Endothelial cell of coronary artery (primary cell): ENCODE measurements around the gene IL11RA. TPM values are rescaled to one million over a fixed set of nuclear protein-coding genes. Genes with fewer than 3 reads are reported as not detected.

ENCODE experiments used
- total RNA-seq: library from RNA; depleted of rRNA; stranded (reverse); fragments of >200 nt; gene quantifications from 2 replicates; pipeline ENCODE4 v1.2.3, GENCODE V29; 2014

Gene IL11RA
- 4.8 and 7.1 TPM in 2 replicates for total RNA-seq

DNA sequence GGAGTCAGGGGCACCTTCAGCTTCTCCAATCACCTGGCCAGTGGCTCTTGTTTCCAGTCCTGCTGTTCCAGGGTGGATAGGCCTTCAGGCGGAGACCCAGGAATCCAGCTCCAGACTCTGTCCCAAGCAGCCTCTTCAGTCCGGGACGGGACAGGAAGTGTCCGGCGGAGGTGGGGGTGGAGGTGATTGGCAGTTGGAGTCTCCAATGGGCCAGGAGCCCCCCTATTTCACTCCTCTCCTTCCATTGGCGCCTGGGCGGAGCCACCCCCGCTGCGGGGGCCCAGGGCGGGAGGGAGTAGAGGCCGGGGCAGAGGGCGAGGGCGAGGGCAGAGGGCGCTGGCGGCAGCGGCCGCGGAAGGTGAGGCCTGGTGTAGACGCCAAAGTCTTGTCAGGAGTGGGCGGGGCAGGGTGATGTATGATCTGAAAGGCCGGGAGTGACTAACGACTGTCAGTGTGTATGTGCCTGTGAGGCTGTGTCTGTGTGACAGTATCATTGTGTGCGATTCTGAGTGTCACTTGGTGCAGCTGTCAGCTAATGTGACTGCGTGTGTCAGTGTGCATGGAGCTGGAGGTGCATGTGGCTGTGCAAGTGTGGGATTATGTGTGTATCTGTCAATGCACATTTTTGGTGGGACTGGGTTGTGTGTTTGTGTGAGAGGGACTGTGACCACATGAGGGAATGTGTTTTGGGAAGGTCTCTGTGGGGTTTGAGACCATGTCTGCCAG, at the start of gene IL11RA:
IL11RA (plus strand) TSS at position 310 of the 726 bp plus-strand sequence. CDS start 3,033 bp downstream, outside the sequence.

DNA sequence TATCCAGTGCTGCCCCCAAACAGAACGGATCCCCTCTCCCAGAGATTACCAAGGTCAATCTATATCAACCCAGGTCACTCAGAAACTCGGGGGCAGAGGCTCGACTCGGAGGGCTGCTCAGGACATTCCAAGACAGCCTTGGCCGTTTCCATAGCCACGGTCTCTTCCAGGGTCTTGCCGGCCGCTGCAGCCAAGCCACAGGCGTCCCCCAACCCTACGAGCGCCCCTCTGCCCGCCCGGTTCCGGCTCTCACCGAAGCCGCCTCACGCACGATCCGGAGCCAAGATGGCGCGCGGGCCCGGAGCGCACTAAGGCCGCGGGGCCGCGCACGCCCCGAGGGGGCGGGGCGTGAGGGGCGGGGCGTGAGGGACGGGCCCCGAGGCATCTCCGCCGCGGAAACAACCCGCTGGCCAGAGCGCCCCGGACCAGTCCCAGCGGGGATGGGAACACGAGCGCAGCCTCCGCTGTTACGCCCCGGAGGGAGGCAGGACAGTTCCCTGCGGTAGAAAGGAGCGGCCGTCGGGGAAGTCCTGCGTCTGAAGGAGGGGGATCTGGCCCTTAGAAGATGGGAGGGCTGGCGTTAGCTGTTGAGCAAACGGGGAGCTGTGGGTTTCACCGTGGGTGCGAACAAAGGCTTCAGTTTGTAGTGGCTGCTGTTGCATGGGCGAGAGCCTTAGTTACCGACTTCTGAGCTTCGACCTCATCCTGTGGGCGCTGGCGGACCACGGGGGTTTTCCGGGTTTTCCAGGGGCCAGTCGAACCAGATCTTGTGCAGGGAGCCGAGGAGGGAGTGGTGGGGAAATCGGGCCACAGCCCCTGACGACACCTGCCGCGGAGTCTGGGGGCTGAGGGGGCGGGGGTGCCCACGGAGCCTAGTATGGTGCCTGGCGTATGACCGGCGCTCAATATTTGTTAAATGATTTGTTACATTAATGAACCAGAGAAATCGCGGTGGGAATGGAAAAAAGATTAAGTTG, 39.9 kb upstream of the IL11RA start, which contains the start of gene RPP25L:
RPP25L (minus strand) TSS at position 287 of the 977 bp plus-strand sequence. CDS start 801 bp downstream, outside the sequence.

DNA sequence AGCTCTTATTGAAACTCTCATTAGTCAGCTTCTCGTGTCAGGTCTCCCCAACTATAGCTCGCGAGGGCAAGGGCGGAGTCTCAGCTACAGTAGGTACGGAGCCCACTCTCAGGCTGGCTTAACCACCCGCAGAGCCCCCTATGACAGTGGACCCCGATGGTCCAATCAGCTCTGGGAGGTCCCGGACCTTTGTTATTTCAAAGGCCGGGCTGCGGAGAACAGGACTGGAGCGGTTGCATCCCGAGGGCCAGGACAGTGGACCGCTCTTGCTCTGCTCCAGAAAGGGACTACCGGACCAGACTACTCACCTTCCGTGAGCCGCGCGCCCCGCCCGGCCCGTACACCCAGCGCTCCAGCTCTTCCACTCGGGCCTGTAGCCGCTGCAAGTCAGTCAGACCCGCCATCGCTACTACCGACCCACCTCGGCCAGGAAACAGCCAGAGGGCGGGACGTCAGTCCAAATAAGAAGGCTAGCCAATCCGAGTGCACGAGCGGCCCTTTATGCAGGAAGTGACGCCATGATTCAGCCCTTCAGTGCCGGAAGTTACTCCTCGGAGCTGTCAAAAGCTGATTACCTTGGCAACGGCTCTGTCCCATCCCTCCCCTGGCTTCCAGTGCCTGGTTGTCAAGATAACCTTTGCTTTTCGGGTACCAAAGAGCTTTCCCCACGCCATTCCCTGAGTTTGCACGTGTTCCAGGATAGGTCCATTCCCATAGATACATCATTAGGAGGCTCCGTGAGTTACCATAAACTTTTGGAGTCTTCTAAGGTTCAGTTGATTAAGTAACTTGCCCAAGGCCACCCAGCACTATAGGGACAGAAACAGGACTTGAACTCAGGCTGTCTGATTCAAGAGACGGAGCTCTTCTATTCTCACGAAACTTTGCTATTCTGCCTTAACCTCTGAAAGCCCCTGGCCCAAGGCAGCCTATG, 31.7 kb upstream of the IL11RA start, which contains the start of gene DCTN3:
DCTN3 (minus strand) TSS at position 435 of the 934 bp plus-strand sequence; CDS start at position 404, 31 bp downstream.

DNA sequence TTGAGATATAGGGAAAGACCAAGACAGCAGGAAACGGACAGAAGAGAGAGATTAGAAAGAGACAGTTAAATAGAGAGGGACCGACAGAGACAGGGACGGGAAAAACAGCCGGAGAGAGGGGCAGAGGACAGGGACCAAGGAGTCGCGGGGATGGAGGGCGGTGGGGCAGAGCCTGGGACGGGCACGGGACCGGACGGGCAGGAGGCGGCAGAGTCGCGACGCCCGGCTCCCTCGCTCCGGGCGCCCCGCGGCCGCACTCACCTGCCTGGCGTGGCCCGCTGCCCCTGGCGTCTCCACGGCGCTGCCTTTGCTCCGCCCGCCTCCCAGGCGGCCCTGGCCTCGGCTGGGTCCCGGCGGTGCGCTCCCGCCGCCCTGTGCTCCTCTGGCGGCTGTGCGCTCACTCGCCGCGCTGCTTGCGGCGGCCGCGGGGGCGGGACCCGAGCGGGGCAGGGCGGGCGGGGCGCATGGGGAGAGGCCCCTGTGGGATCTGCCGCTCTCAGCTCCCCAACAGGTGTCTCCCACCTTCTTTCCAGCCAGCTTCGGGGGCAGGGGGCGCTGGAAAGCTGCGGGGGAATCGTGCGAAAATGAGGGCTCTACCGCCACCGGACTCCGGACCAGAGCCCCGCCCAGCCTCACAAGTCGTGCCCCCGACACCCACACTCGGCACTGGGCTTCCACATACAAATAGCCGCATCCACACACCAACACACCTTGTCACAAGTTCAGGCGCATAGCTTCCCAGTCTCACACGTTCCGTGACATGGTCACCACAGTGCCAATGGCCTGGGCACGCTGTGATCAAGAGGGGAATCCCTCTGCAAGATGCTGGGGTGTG, 23.1 kb upstream of the IL11RA start, which contains the start of gene ARID3C:
ARID3C (minus strand) TSS at position 411 of the 835 bp plus-strand sequence. CDS start 1,052 bp downstream, outside the sequence.

DNA sequence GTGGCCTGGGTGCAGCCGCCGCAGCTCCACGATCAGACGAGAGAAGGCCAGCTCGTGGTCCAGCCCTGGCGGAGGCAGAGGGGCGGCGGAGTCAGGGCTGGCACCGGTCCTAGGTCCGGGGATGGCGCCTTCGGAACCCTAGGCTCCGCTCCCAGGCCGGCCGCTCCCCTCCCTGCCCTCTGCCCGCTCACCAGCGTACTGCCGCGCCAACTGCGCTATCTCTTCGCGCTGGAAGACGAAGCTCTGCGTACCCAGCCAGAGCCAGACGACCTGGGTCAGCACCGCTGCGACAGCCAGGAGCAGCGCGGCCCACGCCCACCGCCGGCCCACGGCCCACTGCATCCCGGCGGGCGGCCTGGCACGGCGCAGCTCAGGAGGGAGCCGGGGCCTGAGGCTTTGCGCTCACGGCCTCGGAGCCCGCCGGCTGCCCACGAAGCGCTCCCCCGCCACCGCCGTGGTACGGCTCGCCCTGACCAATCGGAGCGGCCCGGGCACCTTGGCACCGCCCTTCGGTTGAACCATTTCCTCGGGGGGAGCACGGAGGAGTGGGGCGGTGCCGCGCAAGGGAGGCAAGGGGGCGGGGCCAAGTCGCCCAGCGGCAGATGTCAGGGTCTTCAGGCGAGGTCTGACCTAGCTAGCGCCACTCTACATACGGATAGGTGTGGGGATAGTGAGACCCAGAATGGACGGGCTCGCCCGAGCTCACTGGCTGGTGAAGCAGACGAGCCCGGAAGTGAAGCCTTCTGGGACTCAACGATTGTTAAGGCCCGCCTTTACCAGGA, 14.4 kb upstream of the IL11RA start, which contains the start of gene SIGMAR1:
SIGMAR1 (minus strand) TSS at position 432 of the 782 bp plus-strand sequence; CDS start at position 342, 90 bp downstream.

DNA sequence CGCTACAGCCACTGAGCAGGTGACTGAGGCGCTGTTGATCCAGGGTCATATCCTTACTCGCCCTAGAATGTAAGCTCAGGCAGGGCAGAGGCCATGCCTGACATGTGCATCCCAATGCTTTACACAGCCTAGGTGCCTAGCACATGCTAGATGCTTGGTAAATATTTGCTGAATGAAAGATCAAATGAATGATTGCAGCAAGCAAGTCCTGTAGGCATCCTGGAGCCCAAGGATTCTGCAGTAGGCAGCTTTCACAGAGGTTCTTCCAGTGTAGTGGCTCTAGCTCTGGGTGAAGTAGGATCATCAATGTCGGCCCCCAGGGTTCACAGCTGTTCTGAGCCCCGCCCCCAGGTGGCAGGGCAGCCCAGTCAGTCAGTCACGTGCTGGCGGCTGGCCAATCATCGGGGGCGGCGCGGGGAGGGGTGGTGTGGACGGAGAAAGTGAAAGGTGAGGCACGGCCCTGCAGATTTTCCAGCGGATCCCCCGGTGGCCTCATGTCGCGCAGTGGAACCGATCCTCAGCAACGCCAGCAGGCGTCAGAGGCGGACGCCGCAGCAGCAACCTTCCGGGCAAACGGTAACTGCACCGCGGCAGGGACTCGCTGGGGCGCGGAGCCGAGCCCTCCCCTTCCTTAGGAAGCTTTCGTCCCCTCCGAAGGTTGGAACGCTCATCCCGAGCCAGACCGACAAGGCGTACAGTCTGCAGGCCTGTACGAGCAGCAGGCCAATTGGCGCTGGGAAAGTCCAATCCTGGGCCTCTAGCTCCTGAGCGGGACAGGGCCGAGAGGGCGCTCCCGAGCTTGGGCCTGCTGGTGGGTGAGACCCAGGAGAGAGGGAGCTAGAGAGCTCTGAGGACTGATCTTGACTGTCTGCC, 5.5 kb upstream of the IL11RA start, which contains the start of gene GALT:
GALT (plus strand) TSS at position 465 of the 873 bp plus-strand sequence; CDS start at position 495, 30 bp downstream.

DNA sequence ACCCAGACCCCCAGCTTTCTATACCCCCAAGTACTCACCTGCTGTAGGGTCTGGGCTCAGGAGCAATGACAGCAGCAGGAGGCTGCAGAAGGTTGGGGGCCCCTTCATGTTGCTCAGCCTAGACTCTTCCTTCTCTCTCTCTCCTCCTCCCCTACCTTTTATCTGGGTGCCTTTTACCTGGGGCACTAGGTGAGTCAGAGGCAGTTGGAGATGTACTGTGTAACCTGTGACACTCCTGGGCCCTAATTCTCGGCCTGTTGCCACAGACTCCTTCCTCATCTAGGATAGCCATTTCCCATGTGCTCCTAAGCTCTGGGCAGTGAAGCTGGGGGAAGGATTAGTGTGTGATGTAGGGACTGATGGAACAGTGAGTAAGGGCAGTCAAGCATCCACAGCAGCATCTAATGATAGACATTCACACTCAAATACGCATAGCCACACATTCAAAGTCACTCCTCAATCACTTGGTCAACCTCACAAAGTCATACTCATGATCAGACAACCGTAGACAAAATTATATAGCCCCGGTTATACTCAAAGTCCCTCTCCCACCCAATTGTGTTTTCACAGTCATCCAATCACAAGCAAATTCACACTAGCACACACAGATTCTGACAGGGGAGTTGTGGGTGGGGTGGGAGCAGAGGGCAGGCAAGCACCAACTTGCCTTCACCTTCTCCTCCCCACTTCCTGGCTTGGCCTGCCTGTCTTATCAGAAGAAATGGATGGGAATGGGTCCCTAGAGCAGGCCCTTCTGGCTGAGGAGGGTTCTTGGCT, 10.7 kb downstream of the IL11RA start, which contains the start of gene CCL27:
CCL27 (minus strand) TSS at position 132 of the 777 bp plus-strand sequence; CDS start at position 108, 24 bp downstream.

DNA sequence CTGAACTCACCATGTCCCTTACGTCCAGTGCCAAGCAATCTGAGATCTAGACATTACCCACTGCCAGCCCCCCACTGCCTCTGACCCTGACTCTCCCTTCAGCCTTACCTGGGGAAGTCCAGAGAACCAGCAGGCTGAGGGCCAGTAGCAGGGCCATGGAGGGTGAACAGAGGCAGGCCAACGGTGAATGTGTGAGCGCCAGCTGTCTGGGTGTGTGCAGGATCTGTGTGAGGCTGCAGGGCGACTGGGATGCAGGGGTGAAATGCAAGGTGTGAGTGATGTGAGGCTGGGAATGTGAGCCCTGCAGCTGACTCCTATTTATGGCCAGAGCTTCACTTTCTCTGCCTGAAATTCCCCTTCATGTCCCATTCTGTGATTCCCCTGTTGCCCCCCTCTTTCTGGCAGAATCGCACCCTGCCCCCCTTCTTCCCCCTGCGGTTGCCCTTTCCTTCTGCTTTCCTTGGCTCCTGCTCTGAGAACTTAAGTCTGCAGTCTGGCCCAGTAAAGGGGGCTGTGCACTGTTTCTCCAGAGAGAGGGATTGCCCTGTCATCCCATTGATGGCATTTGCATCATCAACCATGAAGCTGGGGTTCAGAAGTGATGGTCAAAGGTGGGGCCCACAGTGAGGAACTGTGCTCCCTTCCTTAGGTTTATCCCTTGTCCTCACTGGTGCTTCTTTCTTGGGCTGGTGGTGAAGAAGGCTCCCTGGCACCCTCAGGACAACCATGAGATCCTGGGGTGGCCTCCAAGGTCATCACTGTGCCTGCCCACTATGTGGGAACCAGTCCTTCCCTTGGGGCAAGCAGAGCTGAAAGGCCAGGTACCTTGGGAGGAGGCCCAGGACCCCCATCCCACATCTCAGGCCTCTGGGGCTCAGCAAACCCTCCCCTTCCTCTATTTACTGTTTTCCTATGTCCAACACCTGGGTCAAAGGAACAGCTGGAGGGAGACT, 39.3 kb downstream of the IL11RA start, which contains the start of gene CCL19:
CCL19 (minus strand) TSS at position 294 of the 953 bp plus-strand sequence; CDS start at position 157, 137 bp downstream.

DNA sequence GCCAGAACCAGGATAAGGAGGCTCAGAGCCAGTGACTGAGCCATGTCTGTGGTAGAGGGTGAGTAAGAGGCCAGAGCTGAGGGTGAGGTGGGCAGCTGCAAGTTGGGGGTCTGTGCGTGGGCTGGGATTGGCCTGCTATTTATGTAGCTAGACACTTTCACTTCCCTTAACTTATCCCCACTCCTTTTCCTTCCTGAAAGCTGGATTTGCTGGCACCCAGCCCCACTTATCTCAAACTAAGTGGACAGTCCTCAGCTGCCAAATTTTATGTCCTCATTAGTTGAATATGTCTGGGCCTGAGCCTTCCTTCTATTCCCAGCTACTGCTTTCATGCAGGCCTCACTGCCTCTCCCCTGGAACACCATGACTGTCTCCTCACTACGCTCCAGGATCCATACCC, 58.0 kb downstream of the IL11RA start, which contains the start of gene CCL21:
CCL21 (minus strand) TSS at position 114 of the 400 bp plus-strand sequence; CDS start at position 44, 70 bp downstream.

Other genes with a start within 250 kb of the IL11RA start
- 12.2 and 16.9 TPM in 2 replicates for gene FAM219A, start 193.6 kb upstream of the IL11RA start, total RNA-seq
- 0.45 TPM in 1 of 2 replicates, not detected in the other for gene DNAI1, start 193.4 kb upstream of the IL11RA start, total RNA-seq
- gene ENHO, start 129.2 kb upstream of the IL11RA start, total RNA-seq = 0.09 TPM in 1 of 2 replicates, not detected in the other
- not detected in 2 replicates for gene CNTFR, start 62.5 kb upstream of the IL11RA start, total RNA-seq
- gene RPP25L, start 40.1 kb upstream of the IL11RA start, total RNA-seq = 18.0 and 20.8 TPM in 2 replicates
- 85.8 and 103 TPM in 2 replicates for gene DCTN3, start 31.7 kb upstream of the IL11RA start, total RNA-seq
- 0.09 TPM in 2 replicates for gene ARID3C, start 23.1 kb upstream of the IL11RA start, total RNA-seq
- gene SIGMAR1, start 14.4 kb upstream of the IL11RA start, total RNA-seq = 41.1 and 46.3 TPM in 2 replicates
- gene GALT, start 5.5 kb upstream of the IL11RA start, total RNA-seq = 17.2 and 30.2 TPM in 2 replicates
- not detected in 2 replicates for gene CCL27, start 10.5 kb downstream of the IL11RA start, total RNA-seq
- not detected in 2 replicates for gene CCL19, start 39.1 kb downstream of the IL11RA start, total RNA-seq
- not detected in 2 replicates for gene CCL21, start 58.0 kb downstream of the IL11RA start, total RNA-seq